GM21360 (cell line): ENCODE data around the gene CYB5R3.
"Not testable (repeated sequence)": the region's sequence is repeated elsewhere in the genome, so short reads cannot be mapped to it uniquely, and the experiment has no call there.

Experiments used
- ATAC-seq: cut with Tn5 transposase; IDR thresholded peaks from one replicate; pipeline ENCODE4 v1.9.1; 2021; ENCODE audit warnings: mild to moderate bottlenecking, moderate library complexity; ENCODE audit not compliant: unreplicated experiment

Gene CYB5R3

GRCh38 chr22:42608136-42608822, 40.9 kb downstream of the CYB5R3 start:
- ATAC-seq, result no peak

GRCh38 chr22:42607641-42608040, 41.6 kb downstream of the CYB5R3 start:
- not testable (repeated sequence) for ATAC-seq

DNA sequence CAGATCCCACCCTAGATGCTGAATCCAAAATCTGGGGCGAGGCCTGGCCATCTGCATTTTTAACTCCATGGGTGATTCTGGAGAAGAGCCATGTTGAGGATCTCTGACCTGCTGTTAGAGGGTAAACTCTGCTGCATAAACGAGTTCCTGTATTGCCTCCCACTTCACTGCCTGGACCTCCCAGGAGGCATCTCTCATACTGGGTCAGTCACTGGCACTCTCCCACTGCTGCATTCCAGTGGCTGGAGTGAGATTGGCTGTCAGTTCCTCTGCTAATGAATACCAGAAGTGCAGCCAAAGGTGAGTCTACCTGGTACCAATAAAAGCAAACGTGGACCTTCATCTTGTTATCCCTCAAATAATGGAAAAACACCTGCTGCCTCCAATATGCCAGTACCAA, 44.8 kb downstream of the CYB5R3 start:
- ATAC-seq, result no peak

- no peak for ATAC-seq
These were observed 45.8 kb downstream of the CYB5R3 start for GRCh38 chr22:42603427-42603826.

GRCh38 chr22:42602470-42602869, 46.7 kb downstream of the CYB5R3 start:
- ATAC-seq, result no peak

DNA sequence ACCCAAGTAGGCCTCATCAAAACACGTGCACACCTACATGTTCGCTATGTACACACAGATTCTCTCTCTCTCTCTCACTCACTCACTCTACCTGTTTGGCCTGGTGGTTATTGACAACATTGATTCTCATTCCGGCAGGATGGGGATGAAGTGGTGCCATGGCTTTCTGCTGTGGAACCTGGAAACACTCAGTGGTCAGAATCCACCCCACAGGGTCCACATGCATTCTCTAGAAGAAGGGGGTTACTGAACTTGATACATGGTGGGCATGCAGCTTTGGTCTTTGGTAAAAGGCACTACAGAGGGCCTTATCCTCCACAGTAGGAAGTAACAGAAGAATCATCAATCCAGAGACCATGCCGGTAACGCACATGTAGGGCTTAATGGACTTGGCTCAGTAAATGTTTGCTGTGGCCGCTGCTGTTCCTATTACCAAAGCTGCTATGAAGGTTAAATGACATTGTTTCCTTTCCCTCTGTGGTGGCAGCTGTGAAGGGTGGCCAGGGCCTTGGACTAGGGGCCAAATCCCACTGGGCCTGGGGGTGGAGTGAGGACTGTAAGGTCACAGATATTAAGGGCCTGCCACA, 47.2 kb downstream of the CYB5R3 start:
- ATAC-seq, result no peak

GRCh38 chr22:42596863-42597530, 52.2 kb downstream of the CYB5R3 start:
- no peak for ATAC-seq

GRCh38 chr22:42596336-42596735, 52.9 kb downstream of the CYB5R3 start:
- no peak for ATAC-seq

GRCh38 chr22:42595434-42595833, 53.8 kb downstream of the CYB5R3 start:
- no peak for ATAC-seq

- ATAC-seq, result no peak
These were observed 57.2 kb downstream of the CYB5R3 start for GRCh38 chr22:42591987-42592386.

GRCh38 chr22:42587588-42588175, 61.5 kb downstream of the CYB5R3 start:
- ATAC-seq, result no peak

DNA sequence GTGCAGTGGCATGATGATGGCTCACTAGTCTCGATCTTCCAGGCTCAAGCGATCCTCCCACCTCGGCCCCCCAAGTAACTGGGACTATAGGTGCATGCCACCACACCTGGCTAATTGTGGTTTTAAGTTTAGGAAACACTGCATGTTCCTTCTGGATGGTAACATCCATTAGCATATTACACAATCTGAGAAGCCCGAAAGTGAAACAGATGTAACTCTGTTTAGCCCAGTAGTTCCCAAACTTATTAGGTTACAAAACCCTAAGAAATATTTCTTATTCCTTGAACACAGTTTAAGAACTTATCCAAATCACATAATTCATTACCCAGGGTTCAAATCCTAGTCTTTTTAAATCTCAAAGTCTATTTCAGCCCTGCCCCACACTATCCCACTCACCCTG, 62.8 kb downstream of the CYB5R3 start:
- no peak for ATAC-seq

DNA sequence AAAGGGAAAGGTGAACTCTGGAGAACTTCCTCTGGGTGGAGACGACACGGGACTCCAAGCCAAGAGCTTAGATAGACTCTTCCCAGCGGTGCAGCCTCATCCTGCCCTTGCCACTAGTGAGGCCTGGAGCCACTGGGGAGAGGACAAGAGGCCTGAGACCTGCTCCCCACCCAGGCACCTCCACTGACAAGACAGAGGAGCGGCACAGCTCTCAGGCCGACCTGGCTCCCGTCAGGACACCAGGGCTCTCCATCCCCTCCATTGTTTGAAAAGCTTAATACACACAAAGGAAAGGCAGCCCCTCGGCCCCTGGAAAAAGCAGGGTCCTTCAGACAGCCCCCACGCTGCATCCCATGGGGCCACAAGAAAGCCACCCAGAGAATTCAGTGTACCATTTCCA, 64.1 kb downstream of the CYB5R3 start:
- no peak for ATAC-seq

DNA sequence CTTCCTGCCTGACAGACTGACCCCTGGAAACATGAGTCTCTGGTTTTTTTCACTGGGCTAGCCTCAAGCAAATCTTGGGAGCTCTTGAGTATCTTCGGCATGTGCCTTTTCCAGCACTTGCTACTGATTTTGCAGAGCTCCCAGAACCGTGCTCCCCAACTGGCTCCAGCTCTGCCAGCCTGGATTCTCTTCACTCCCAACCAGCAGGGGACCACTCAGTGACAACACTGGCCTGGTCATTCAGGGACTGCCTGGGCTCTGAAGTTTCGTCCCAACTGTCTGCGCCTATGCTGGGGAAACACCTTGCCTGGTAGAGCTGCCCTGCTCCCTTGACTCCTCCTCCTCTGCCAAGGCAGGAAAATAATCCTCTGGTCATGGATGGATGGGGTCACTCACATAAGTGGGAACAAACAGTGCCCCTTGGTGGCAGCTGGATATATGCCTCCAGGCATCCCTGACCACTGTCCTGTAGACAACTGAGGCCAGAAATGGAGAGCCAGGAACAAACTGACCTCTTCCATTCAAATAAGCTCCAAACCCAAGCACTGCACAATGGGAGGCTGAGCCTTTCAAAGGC, 64.7 kb downstream of the CYB5R3 start:
- no peak for ATAC-seq

GRCh38 chr22:42582987-42583386, 66.2 kb downstream of the CYB5R3 start:
- ATAC-seq, result no peak

- no peak for ATAC-seq
These were observed 67.2 kb downstream of the CYB5R3 start for GRCh38 chr22:42581762-42582716.

GRCh38 chr22:42581194-42581761, 67.9 kb downstream of the CYB5R3 start:
- ATAC-seq, result not testable (repeated sequence)

- not testable (repeated sequence) for ATAC-seq
These were observed 69.2 kb downstream of the CYB5R3 start for GRCh38 chr22:42580040-42580439.

GRCh38 chr22:42577623-42578240, 71.5 kb downstream of the CYB5R3 start:
- no peak for ATAC-seq

DNA sequence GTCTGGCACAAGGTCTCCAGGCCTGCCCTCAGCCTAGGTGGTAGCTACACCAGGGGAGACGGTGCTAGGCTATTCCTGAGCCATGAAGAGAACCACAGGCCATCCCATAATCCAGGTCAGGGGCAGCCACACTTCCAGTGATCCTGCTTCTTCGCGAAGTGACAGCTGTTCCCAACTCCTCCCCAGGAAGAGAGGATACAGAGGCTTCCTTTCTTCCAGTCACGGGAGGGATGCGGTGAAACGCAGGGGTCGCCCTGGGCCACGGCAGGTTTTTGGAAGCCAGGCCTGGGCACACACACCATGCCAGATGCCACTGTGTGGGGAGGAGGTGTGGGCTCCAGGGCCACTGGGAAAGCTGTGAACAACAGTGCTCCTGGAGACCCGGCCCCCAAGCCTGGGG, 72.1 kb downstream of the CYB5R3 start:
- ATAC-seq, result not testable (repeated sequence)
